Measurements from ENCODE around the gene GKN1. TPM values are rescaled to one million over a fixed set of nuclear protein-coding genes. Genes with fewer than 3 reads are reported as not detected.

Gene GKN1
- total and polyA plus RNA-seq, 2 of the 8 experiments (the other 6 are each of a cell fraction or from before 2014, with no cell fraction given): not detected

DNA sequence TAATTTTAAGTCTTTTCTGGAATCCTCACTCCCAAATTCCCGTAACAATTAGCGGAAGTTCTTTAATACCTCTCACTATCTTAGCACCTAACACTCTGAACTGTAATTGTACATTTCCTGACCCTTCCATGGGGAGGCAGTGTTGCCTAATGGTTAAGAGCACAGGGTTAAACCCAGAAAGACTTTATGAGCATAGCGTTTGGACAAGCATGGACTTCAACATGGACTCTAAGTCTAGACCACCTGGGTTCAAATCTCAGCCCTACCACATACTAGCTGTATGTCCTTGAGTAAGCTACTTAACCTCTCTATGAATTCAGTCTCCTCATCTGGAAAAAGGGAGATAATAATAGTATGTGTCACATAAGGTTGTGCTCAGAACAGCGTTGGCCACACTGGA, 51.6 kb downstream of the GKN1 start (continued):
- TF ChIP-seq, protein P1, sequence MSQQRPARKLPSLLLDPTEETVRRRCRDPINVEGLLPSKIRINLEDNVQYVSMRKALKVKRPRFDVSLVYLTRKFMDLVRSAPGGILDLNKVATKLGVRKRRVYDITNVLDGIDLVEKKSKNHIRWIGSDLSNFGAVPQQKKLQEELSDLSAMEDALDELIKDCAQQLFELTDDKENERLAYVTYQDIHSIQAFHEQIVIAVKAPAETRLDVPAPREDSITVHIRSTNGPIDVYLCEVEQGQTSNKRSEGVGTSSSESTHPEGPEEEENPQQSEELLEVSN (IDR thresholded peaks at IDR 0.05): no peak
- peak; percentile 90 to 91 for TF ChIP-seq RAD21 (IDR thresholded peaks at IDR 0.05 in 1 of 2, conservative IDR thresholded peaks at IDR 0.05 in 1 of 2; ENCODE audit: low read depth in 2 of 2, low read length in 2 of 2)
